Prostate gland (tissue), 2 donors: Measurements from ENCODE around the gene RDH12.

ENCODE experiments used
- POLR2A ChIP-seq: fragments of 450-650 bp; IDR thresholded peaks from one replicate; pipeline ENCODE4 v1.6.1; 2016; ENCODE audit warnings: antibody characterized with exemption, mild to moderate bottlenecking
- TF ChIP-seq, protein P1 (sequence below), 4 experiments: fragments of 200-600 bp in 2 of 4; fragments of 450-650 bp in 2 of 4; sonication (generic) in 2 of 4; IDR thresholded peaks; 1 replicate in 3 of 4; 2 replicates in 1 of 4; pipeline ENCODE4 v1.5.1; 2016 to 2019; ENCODE audit warnings: antibody characterized with exemption in 4 of 4, mild to moderate bottlenecking in 2 of 4, moderate library complexity in 2 of 4

DNA sequence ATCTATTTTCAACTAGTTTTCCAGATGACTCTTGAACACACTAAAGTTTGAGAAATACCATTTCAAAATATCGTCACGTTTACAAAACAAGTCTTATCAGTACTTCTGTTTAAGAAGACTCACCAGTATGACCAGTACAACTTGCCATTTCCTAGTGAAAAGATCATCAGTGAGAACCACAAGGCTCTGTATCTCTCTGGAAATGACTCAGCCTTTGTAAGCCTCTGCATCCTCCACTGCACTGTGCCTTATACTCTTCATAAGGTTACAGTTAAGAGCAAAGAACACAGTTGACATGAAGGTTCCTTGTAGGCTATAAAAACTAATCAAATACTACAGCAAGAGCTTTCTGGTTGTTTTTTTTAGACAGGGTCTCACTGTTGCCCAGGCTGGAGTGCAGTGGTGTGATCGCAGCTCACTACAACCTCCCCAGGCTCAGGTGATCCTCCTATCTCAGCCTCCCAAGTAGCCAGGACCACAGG lies 21.5 kb upstream of the RDH12 start:
- TF ChIP-seq, protein P1, sequence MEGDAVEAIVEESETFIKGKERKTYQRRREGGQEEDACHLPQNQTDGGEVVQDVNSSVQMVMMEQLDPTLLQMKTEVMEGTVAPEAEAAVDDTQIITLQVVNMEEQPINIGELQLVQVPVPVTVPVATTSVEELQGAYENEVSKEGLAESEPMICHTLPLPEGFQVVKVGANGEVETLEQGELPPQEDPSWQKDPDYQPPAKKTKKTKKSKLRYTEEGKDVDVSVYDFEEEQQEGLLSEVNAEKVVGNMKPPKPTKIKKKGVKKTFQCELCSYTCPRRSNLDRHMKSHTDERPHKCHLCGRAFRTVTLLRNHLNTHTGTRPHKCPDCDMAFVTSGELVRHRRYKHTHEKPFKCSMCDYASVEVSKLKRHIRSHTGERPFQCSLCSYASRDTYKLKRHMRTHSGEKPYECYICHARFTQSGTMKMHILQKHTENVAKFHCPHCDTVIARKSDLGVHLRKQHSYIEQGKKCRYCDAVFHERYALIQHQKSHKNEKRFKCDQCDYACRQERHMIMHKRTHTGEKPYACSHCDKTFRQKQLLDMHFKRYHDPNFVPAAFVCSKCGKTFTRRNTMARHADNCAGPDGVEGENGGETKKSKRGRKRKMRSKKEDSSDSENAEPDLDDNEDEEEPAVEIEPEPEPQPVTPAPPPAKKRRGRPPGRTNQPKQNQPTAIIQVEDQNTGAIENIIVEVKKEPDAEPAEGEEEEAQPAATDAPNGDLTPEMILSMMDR (IDR thresholded peaks at IDR 0.05) = no peak
- TF ChIP-seq POLR2A = no peak
